A673 (cell line): ENCODE measurements around the gene VWA2.

Experiments
- EZH2 ChIP-seq: fragments of 200-600 bp; sonication (generic); IDR thresholded peaks from 2 replicates; pipeline ENCODE4 v1.6.1; 2017; ENCODE audit warnings: borderline replicate concordance, low read depth, mild to moderate bottlenecking, mixed read lengths, antibody characterized with exemption, low read length; ENCODE audit not compliant: poor library complexity, severe bottlenecking
- TF ChIP-seq, protein P1 (sequence below): fragments of 300-800, 200-600 bp; sonication (generic); conservative IDR thresholded peaks from 2 replicates; pipeline ENCODE4 v1.5.1; 2017; ENCODE audit warnings: low read depth, mild to moderate bottlenecking, antibody characterized with exemption, low read length, moderate library complexity, mixed read lengths

DNA sequence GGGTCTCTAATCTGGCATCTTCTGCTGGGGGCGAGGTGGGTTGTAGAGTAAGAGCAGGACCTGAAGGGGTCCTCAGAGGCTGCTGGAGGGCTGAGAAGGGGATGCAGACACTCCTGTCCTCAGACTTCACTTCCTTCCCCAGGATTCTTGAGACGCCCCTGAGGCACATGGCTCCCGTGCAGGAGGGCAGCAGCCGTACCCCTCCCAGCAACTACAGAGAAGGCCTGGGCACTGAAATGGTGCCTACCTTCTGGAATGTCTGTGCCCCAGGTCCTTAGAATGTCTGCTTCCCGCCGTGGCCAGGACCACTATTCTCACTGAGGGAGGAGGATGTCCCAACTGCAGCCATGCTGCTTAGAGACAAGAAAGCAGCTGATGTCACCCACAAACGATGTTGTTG, 52.0 kb downstream of the VWA2 start:
- TF ChIP-seq, protein P1, sequence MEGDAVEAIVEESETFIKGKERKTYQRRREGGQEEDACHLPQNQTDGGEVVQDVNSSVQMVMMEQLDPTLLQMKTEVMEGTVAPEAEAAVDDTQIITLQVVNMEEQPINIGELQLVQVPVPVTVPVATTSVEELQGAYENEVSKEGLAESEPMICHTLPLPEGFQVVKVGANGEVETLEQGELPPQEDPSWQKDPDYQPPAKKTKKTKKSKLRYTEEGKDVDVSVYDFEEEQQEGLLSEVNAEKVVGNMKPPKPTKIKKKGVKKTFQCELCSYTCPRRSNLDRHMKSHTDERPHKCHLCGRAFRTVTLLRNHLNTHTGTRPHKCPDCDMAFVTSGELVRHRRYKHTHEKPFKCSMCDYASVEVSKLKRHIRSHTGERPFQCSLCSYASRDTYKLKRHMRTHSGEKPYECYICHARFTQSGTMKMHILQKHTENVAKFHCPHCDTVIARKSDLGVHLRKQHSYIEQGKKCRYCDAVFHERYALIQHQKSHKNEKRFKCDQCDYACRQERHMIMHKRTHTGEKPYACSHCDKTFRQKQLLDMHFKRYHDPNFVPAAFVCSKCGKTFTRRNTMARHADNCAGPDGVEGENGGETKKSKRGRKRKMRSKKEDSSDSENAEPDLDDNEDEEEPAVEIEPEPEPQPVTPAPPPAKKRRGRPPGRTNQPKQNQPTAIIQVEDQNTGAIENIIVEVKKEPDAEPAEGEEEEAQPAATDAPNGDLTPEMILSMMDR, result no peak
- no peak for TF ChIP-seq EZH2
